K562 (cell line): Measurements from ENCODE around the gene MFAP3. TPM values are rescaled to one million over a fixed set of nuclear protein-coding genes. Genes with fewer than 3 reads are reported as not detected.
A peak's percentile ranks its signal among the peaks of the same experiment; 100 is the strongest.
"Not testable (repeated sequence)": the region's sequence is repeated elsewhere in the genome, so short reads cannot be mapped to it uniquely, and the experiment has no call there.

ENCODE experiments used
- ATAC-seq: fragments of 200-7000 bp; cut with Tn5 transposase; 3 replicates; pipeline ENCODE4 v1.9.1; 2020; ENCODE audit warnings: moderate library complexity
- BruUV-seq: library from RNA; stranded (reverse); fragments of 400-500 nt; replicated peaks from 2 replicates; lab custom pipeline; 2021; lab: Mats Ljungman, UMichigan
- CTCF ChIA-PET: fragments of 300-600 bp; formaldehyde crosslinking; extraction: SDS; loops from one replicate; lab custom pipeline; 2021; ENCODE audit warnings: low intra/inter-chr PET ratio; lab: Yijun Ruan, JAX
- POLR2A ChIA-PET: fragments of 300-600, 350-650 bp; sonication (Branson Sonifier 250); formaldehyde crosslinking; extraction: SDS; loops from one replicate; lab custom pipeline; 2021; ENCODE audit warnings: antibody characterized with exemption, inconsistent platforms; lab: Yijun Ruan, JAX
- DNase-seq, 4 experiments: peaks; one replicate each; pipeline versions ENCODE4 v3.0.0 to v3.0.0-alpha.2; 2011 to 2018; ENCODE audit warnings: low spot score in 3 of 4, mixed read lengths in 3 of 4; ENCODE audit errors: extremely low read depth in 1 of 4
- FAIRE-seq: peaks from 2 replicates; lab custom pipeline; 2011; peaks lifted over from hg19 to GRCh38; lab: Jason Lieb, UNC
- H2AFZ ChIP-seq: 2 replicates; pipeline ENCODE4 v1.6.0; 2011; ENCODE audit warnings: low read depth, low read length, control low read depth, inconsistent platforms
- H3K27ac ChIP-seq: fragments of 200-600 bp; 3 replicates; pipeline ENCODE4 v1.8.0; 2011; ENCODE audit warnings: low read depth, mild to moderate bottlenecking, control low read depth, inconsistent platforms, low read length, moderate library complexity, mixed read lengths; ENCODE audit errors: extremely low read depth
- H3K27me3 ChIP-seq, 2 experiments: fragments of 300-600 bp in 1 of 2; 2 replicates in 1 of 2; 3 replicates in 1 of 2; pipeline versions ENCODE4 v1.6.0 to v1.8.0; 2011; ENCODE audit warnings: inconsistent platforms in 2 of 2, low read length in 2 of 2, mild to moderate bottlenecking in 1 of 2, mixed read lengths in 1 of 2, moderate library complexity in 1 of 2; ENCODE audit not compliant: control insufficient read depth in 2 of 2, insufficient read depth in 2 of 2
- H3K36me3 ChIP-seq: fragments of 300-600 bp; 3 replicates; pipeline ENCODE4 v1.8.0; 2011; ENCODE audit warnings: mild to moderate bottlenecking, low read length, inconsistent platforms; ENCODE audit not compliant: control insufficient read depth, insufficient read depth
- H3K4me1 ChIP-seq, 2 experiments: fragments of 200-600 bp in 1 of 2; replicated peaks in 1 of 2; 2 replicates in 1 of 2; 3 replicates in 1 of 2; pipeline versions ENCODE4 v1.5.1 to v1.8.0; 2011; ENCODE audit warnings: inconsistent platforms in 2 of 2, low read length in 2 of 2, mild to moderate bottlenecking in 1 of 2, mixed read lengths in 1 of 2, moderate library complexity in 1 of 2; ENCODE audit not compliant: control insufficient read depth in 2 of 2, insufficient read depth in 2 of 2
- H3K4me2 ChIP-seq: 2 replicates; pipeline ENCODE4 v1.6.1; 2011; ENCODE audit warnings: low read length, control low read depth, inconsistent platforms, mixed read lengths; ENCODE audit not compliant: insufficient read depth
- H3K4me3 ChIP-seq: fragments of 200-600 bp; sonication (generic), shearing (Covaris generic); 2 replicates; pipeline ENCODE4 v1.5.1; 2016; ENCODE audit warnings: control low read depth, inconsistent platforms
- H3K79me2 ChIP-seq: fragments of 200-600 bp; 3 replicates; pipeline ENCODE4 v1.8.0; 2011; ENCODE audit warnings: low read length, inconsistent platforms; ENCODE audit not compliant: control insufficient read depth, insufficient read depth
- H3K9ac ChIP-seq, 2 experiments: 2 replicates each; pipeline versions ENCODE4 v1.6.0 to v1.6.1; 2011; ENCODE audit warnings: low read depth in 2 of 2, low read length in 2 of 2, control low read depth in 1 of 2, inconsistent platforms in 1 of 2, mild to moderate bottlenecking in 1 of 2, mixed read lengths in 1 of 2; ENCODE audit not compliant: insufficient read depth in 1 of 2
- H3K9me1 ChIP-seq: one replicate; pipeline ENCODE4 v1.6.0; 2011; ENCODE audit warnings: inconsistent platforms, mild to moderate bottlenecking, low read length, moderate library complexity; ENCODE audit not compliant: control insufficient read depth, insufficient read depth
- H3K9me3 ChIP-seq: replicated peaks from 2 replicates; pipeline ENCODE4 v1.5.1; 2011; ENCODE audit warnings: low read depth, low read length, inconsistent platforms; ENCODE audit not compliant: control insufficient read depth, insufficient read depth
- H4K20me1 ChIP-seq: replicated peaks from 2 replicates; pipeline ENCODE4 v1.6.1; 2011; ENCODE audit warnings: low read length, inconsistent platforms, mixed read lengths; ENCODE audit not compliant: control insufficient read depth, insufficient read depth
- CREB3 ChIP-seq: fragments of 450-650 bp; conservative IDR thresholded peaks from 2 replicates; pipeline ENCODE4 v1.6.1; 2016; ENCODE audit warnings: missing genetic modification characterization, low read depth, mild to moderate bottlenecking, missing compliant biosample characterization, moderate library complexity
- FOXA3 ChIP-seq, 2 experiments: fragments of 450-650 bp in 1 of 2; sonication (generic) in 1 of 2; formaldehyde crosslinking; IDR thresholded peaks in 1 of 2; conservative IDR thresholded peaks in 1 of 2; 2 replicates each; pipeline versions ENCODE4 v1.4.0 to v1.8.0; 2020 to 2022; ENCODE audit warnings: mild to moderate bottlenecking in 2 of 2, missing genetic modification reagents in 1 of 2
- NCOA1 ChIP-seq: fragments of 450-650 bp; IDR thresholded peaks from 2 replicates; pipeline ENCODE4 v1.6.1; 2016; ENCODE audit warnings: low read depth
- NCOA4 ChIP-seq: fragments of 450-650 bp; IDR thresholded peaks from 2 replicates; pipeline ENCODE4 v1.6.1; 2018; ENCODE audit warnings: mild to moderate bottlenecking; ENCODE audit not compliant: partially characterized antibody
- PTTG1 ChIP-seq: fragments of 450-650 bp; IDR thresholded peaks from 2 replicates; pipeline ENCODE4 v1.6.1; 2016; ENCODE audit warnings: low read depth, mild to moderate bottlenecking, missing genetic modification characterization, missing compliant biosample characterization
- SMARCA4 ChIP-seq: fragments of 450-650 bp; IDR thresholded peaks from 2 replicates; pipeline ENCODE4 v1.6.1; 2016
- WGBS: fragments of 100-300 bp; shearing (Covaris generic); methylation state at CpG from one replicate; pipeline ENCODE4 v1.1.6; 2016; ENCODE audit warnings: low coverage, mixed read lengths; ENCODE audit not compliant: insufficient coverage; ENCODE audit errors: missing lambda C conversion rate; 5-methylcytosine and 5-hydroxymethylcytosine counted together
- in situ Hi-C: fragments of 300-500 bp; cut with MboI; formaldehyde crosslinking; loops from 4 replicates; pipeline ENCODE4 v1.15.0; 2018; ENCODE audit warnings: inconsistent platforms, mixed read lengths
- intact Hi-C: fragments of 100-400 bp; cut with micrococcal nuclease; formaldehyde crosslinking; loops from 2 replicates; pipeline ENCODE4 v1.14.2; 2022
- polyA plus RNA-seq, 8 experiments: library from polyadenylated mRNA; depleted of rRNA in 4 of 8; stranded (reverse) in 5 of 8; unstranded in 3 of 8; fragments of >200 nt; fragmentation: Nextera tagmentation in 2 of 8; fragmentation: Illumina TruSeq in 1 of 8; extraction: Ambion mirVana in 2 of 8; extraction: Trizol in 1 of 8; gene quantifications; 2 replicates each; pipeline versions ENCODE4 v1.2.1 to v1.2.3, GENCODE V29; 2011 to 2014; ENCODE audit warnings: inconsistent platforms in 1 of 8, missing spikeins in 1 of 8
- total RNA-seq, 7 experiments: library from RNA; depleted of rRNA in 6 of 7; stranded (reverse); fragments of >200 nt in 6 of 7; fragmentation: Illumina TruSeq in 2 of 7; extraction: Trizol in 2 of 7; gene quantifications; 2 replicates each; pipeline versions ENCODE4 v1.2.1 to v1.2.3, GENCODE V29; 2011 to 2021; ENCODE audit warnings: low replicate concordance in 1 of 7

MFAP3 gene
- total and polyA plus RNA-seq, 9 of the 15 experiments (the other 6 are each of a cell fraction or from before 2014, with no cell fraction given), result 9.5 to 39.1 (median 20.7) TPM

- intact Hi-C loops, result no loop called here
- no peaks in the 10 kb centered on the region for H3K79me2 ChIP-seq
- H3K9me3 ChIP-seq, result no peaks in the 10 kb centered on the region
- H3K9ac ChIP-seq, result no peak overlapping the region
- H3K4me3 ChIP-seq, result no peak overlapping the region
- H2AFZ ChIP-seq, result no peak overlapping the region
- H4K20me1 ChIP-seq, result no peaks in the 10 kb centered on the region
- H3K4me1 ChIP-seq, result no peaks in the 10 kb centered on the region
- no peak overlapping the region for H3K27ac ChIP-seq
- POLR2A ChIA-PET, result interaction anchor here (0.6 kb wide), 1 partner anchor 87 kb away, joined by 3 read pairs; no protein-coding TSS in a partner anchor
- no peaks in the 10 kb centered on the region for H3K36me3 ChIP-seq
- no peaks in the 10 kb centered on the region; a peak in 1 of 5 replicates for H3K27me3 ChIP-seq
- peaks cover 3% of the 10 kb centered on the region for H3K9me1 ChIP-seq
- TF ChIP-seq SMARCA4, result no peak
- no peak for TF ChIP-seq NCOA1
- no peak for TF ChIP-seq CREB3 (tag)
- no peak for TF ChIP-seq NCOA4
- TF ChIP-seq PTTG1, result no peak
- DNase-seq, result no peak
- no peak overlapping the region for H3K4me2 ChIP-seq
- ATAC-seq, result no peak
- CTCF ChIA-PET, result no interaction called here
- no TSS peak for BruUV-seq
- in situ Hi-C loops, result no loop called here
- no peak for FAIRE-seq
These were observed 27.2 kb downstream of the MFAP3 start for GRCh38 chr5:154065971-154066370.

DNA sequence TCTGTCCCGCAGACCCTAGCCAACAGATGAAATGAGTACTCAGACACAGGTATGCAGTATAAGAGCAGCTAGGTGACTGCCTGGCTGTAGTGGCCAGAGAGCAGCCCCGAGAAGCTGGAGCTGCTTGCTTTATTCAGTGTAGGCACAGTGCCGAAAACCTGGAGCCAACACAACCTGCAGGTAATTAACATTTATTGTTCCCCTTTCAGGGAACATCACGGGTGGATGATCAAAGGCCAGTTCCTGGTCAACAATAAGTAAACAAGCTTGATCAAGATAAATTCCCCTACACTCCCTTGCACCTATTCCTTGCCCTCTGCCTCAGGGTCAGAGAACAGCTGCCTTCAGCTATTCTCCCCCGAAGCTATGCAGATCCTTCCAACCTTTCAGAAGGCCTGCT, 31.1 kb downstream of the MFAP3 start:
- H3K79me2 ChIP-seq, H2AFZ ChIP-seq, H3K36me3 ChIP-seq, H3K4me1 ChIP-seq, FAIRE-seq, BruUV-seq, H3K4me3 ChIP-seq, H3K9me3 ChIP-seq, ATAC-seq: not testable (repeated sequence)
- in situ Hi-C loops, result loop anchor here (5.0 to 10.0 kb wide), 2 partner anchors 342 to 535 kb away; no protein-coding TSS in a partner anchor
- 0 out of 4 replicates have a peak, but pooled peaks of 1 of the 2 experiments have one; percentile 16 for TF ChIP-seq FOXA3 (CRISPR knock-in tag; conservative IDR thresholded peaks at IDR 0.05 in 1 of 2, IDR thresholded peaks at IDR 0.05 in 1 of 2)
- TF ChIP-seq, all 486 proteins: peak for 1; not testable (repeated sequence) for 485
- CTCF ChIA-PET, result interaction anchor here (1.6 kb wide), 1 partner anchor 110 kb away, joined by 3 read pairs; no protein-coding TSS in a partner anchor
- DNase-seq, H3K9me1 ChIP-seq, H4K20me1 ChIP-seq, POLR2A ChIA-PET, H3K27ac ChIP-seq, H3K27me3 ChIP-seq, H3K4me2 ChIP-seq, H3K9ac ChIP-seq: not testable (repeated sequence)
- intact Hi-C loops, result loop anchor here (5.0 to 10.0 kb wide), 3 partner anchors 397 to 572 kb away; no protein-coding TSS in a partner anchor
- 13% methylated on average over 5 of the region's 5 CpGs for WGBS
